Esophagus squamous epithelium (tissue), 5 donors: ENCODE measurements around the gene TBK1. TPM values are rescaled to one million over a fixed set of nuclear protein-coding genes. Genes with fewer than 3 reads are reported as not detected.

Source experiments
- DNase-seq: peaks from one replicate; lab custom pipeline; 2025; lab: John Stamatoyannopoulos, UW
- H3K27ac ChIP-seq, 4 donors: fragments of 200-600 bp; sonication (generic); one replicate each; pipeline ENCODE4 v1.5.1; 2016 to 2019; ENCODE audit warnings: mild to moderate bottlenecking in 1 of 4
- H3K27me3 ChIP-seq, 4 donors: fragments of 200-600 bp; sonication (generic); 1 replicate in 3 of 4; 2 replicates in 1 of 4; pipeline versions ENCODE4 v1.5.1 to v1.6.0; 2017 to 2021; ENCODE audit warnings: antibody characterized with exemption in 1 of 4
- H3K36me3 ChIP-seq, 3 donors: fragments of 200-600 bp; sonication (generic); one replicate each; pipeline ENCODE4 v1.5.1; 2016 to 2019
- H3K4me1 ChIP-seq, 3 donors: fragments of 200-600 bp; sonication (generic); one replicate each; pipeline ENCODE4 v1.5.1; 2017 to 2019
- H3K4me3 ChIP-seq, 4 donors: fragments of 200-600 bp; sonication (generic); 1 replicate in 3 of 4; 2 replicates in 1 of 4; pipeline ENCODE4 v1.5.1; 2016 to 2019; ENCODE audit warnings: mild to moderate bottlenecking in 2 of 4, moderate library complexity in 1 of 4
- H3K9me3 ChIP-seq, 3 donors: fragments of 200-600 bp; sonication (generic); one replicate each; pipeline ENCODE4 v1.5.1; 2016 to 2019
- POLR2A ChIP-seq, 4 donors: fragments of 450-650 bp; IDR thresholded peaks; one replicate each; pipeline ENCODE4 v1.6.1; 2017; ENCODE audit warnings: antibody characterized with exemption in 4 of 4, mild to moderate bottlenecking in 4 of 4, moderate library complexity in 3 of 4
- WGBS, 2 donors: methylation state at CpG; one replicate each; pipeline ENCODE4 v1.1.5; 2018; 5-methylcytosine and 5-hydroxymethylcytosine counted together
- intact Hi-C: fragments of 100-400 bp; cut with DNase I; formaldehyde crosslinking; loops from one replicate; pipeline ENCODE4 v1.15.0; 2022
- total RNA-seq, 4 donors: library from RNA; depleted of rRNA; stranded (reverse); fragments of >200 nt; gene quantifications; one replicate each; pipeline ENCODE4 v1.1.0, GENCODE V29; 2016
- TF ChIP-seq, protein P1 (sequence below), 6 experiments: fragments of 450-650 bp in 4 of 6; fragments of 200-600 bp in 2 of 6; sonication (generic) in 2 of 6; IDR thresholded peaks; one replicate each; pipeline ENCODE4 v1.5.1; 2016 to 2019; ENCODE audit warnings: antibody characterized with exemption in 6 of 6, mild to moderate bottlenecking in 4 of 6, moderate library complexity in 4 of 6
- donor health status: DM: yes; HTN: yes; CAD: no.

Gene TBK1
- total RNA-seq, 4 donors from 2014 or later: 12.5 to 25.7 (median 20.7) TPM

DNA sequence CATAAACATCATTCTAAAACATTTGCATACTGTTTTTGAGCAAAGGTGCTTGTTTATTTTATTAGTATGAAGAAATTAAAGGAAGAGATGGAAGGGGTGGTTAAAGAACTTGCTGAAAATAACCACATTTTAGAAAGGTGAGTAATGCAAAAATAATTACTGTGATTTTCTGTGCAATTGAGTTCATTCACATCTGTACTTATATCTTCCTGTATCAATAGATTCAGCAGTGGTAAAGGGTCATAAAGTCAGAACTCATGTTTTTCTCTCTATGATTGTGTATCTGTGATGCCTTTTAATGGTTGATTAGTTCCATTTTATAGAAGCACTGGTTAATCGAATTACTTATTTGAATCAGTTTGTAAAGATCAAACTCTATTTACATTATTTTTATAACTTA, 46.0 kb downstream of the TBK1 start:
- Histone ChIP-seq H3K9me3 (no peaks in the 10 kb centered on the region), H3K27me3 (no peaks in the 10 kb centered on the region), H3K27ac (no peak overlapping the region), H3K4me3 (no peak overlapping the region), H3K36me3 (peaks cover 4 to 98% (median 11%) of the 10 kb centered on the region in 3 donors), H3K4me1 (no peaks in the 10 kb centered on the region)
- 89 to 96% methylated on average over 1 of the region's 1 CpG for WGBS, 2 donors
- TF ChIP-seq, protein P1, sequence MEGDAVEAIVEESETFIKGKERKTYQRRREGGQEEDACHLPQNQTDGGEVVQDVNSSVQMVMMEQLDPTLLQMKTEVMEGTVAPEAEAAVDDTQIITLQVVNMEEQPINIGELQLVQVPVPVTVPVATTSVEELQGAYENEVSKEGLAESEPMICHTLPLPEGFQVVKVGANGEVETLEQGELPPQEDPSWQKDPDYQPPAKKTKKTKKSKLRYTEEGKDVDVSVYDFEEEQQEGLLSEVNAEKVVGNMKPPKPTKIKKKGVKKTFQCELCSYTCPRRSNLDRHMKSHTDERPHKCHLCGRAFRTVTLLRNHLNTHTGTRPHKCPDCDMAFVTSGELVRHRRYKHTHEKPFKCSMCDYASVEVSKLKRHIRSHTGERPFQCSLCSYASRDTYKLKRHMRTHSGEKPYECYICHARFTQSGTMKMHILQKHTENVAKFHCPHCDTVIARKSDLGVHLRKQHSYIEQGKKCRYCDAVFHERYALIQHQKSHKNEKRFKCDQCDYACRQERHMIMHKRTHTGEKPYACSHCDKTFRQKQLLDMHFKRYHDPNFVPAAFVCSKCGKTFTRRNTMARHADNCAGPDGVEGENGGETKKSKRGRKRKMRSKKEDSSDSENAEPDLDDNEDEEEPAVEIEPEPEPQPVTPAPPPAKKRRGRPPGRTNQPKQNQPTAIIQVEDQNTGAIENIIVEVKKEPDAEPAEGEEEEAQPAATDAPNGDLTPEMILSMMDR (IDR thresholded peaks at IDR 0.05): no peak
- no peak for TF ChIP-seq POLR2A (IDR thresholded peaks at IDR 0.05)
- intact Hi-C loops: no loop called here
- no peak for DNase-seq

DNA sequence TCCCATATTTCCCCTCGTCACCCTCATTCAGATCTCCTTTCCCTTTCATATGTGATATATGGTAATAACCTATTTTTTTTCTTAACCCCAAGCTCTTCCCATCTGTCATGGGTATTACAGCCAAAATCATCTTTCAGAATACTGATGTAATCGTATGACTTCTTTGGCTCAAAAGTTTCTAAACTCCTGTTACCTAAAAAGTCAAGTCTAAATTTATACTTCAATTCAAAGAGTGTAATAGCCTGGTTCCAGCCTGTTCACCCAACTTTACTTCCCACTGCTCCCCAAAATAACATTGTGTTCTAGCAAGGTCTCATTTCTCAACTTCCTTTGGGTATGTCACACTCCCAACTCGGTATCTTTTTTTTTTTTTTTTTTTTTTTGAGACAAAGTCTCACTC, 48.5 kb downstream of the TBK1 start:
- Histone ChIP-seq H3K4me1 (no peaks in the 10 kb centered on the region), H3K36me3 (peaks cover 0 to 74% (median 4%) of the 10 kb centered on the region in 3 donors), H3K27me3 (no peaks in the 10 kb centered on the region), H3K27ac (no peak overlapping the region), H3K9me3 (no peaks in the 10 kb centered on the region), H3K4me3 (no peak overlapping the region)
- 66 to 80% methylated on average over 3 of the region's 3 CpGs for WGBS, 2 donors
- TF ChIP-seq POLR2A (IDR thresholded peaks at IDR 0.05): no peak
- TF ChIP-seq, protein P1 (IDR thresholded peaks at IDR 0.05): no peak
- intact Hi-C loops: no loop called here
- no peak for DNase-seq

DNA sequence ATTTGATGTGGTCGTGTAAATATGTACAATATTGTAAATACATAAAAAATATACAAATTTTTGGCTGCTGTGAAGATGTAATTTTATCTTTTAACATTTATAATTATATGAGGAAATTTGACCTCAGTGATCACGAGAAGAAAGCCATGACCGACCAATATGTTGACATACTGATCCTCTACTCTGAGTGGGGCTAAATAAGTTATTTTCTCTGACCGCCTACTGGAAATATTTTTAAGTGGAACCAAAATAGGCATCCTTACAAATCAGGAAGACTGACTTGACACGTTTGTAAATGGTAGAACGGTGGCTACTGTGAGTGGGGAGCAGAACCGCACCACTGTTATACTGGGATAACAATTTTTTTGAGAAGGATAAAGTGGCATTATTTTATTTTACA, 49.6 kb downstream of the TBK1 start:
- H3K9me3 ChIP-seq: no peaks in the 10 kb centered on the region
- no peaks in the 10 kb centered on the region for H3K4me1 ChIP-seq
- peaks cover 0 to 63% (median 4%) of the 10 kb centered on the region in 3 donors for H3K36me3 ChIP-seq
- H3K27me3 ChIP-seq: no peaks in the 10 kb centered on the region
- TF ChIP-seq POLR2A (IDR thresholded peaks at IDR 0.05): no peak
- TF ChIP-seq, protein P1 (IDR thresholded peaks at IDR 0.05): no peak
- no peak overlapping the region for H3K4me3 ChIP-seq
- no peak overlapping the region for H3K27ac ChIP-seq
- no peak for DNase-seq
- intact Hi-C loops: no loop called here
- 79 to 92% methylated on average over 7 of the region's 7 CpGs for WGBS, 2 donors

DNA sequence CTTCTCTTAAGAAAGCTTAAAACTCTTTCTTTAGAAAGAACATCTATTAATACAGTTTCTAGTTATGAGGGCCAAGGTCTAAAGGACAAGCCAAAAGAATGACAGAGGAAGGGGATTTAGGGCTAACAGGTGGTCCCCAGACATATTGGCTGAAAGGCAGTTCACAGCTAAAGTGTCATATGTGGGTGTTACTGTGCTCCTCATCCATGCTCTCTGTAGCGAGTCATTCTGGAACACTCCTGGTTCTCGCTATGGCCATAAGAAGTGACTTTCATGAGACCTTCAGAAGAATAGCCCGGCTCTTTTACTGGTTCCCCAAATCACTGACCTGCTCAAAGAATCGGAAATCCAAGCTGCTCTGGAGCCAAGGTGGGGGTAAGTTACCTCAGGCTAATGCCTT, 55.0 kb downstream of the TBK1 start:
- H3K9me3 ChIP-seq: no peaks in the 10 kb centered on the region
- WGBS, 2 donors: 91 to 92% methylated on average over 4 of the region's 4 CpGs
- H3K27me3 ChIP-seq: no peaks in the 10 kb centered on the region

DNA sequence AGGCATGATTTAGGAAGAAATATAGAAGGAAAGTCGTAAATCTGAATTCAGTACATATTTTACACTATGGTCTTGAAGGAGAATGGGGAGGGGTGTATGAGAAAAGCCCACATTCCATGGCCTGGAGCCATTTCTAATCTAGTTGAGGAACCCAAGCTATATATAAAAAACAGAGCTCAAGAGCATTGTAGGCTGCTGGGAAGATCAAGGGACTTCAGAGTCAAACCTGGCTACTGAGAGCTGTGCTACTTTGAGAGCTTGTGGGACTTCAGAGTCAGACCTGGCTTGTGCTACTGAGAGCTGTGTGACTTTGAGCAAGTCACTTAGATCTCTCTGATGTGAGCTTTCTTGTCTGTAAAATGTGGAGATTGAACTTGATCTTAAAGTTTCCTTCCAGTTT, 58.7 kb downstream of the TBK1 start:
- DNase-seq: no peak
- TF ChIP-seq, protein P1 (IDR thresholded peaks at IDR 0.05): no peak
- no peak for TF ChIP-seq POLR2A (IDR thresholded peaks at IDR 0.05)
- no peaks in the 10 kb centered on the region for H3K27me3 ChIP-seq
- H3K9me3 ChIP-seq: no peaks in the 10 kb centered on the region
- H3K4me1 ChIP-seq: no peaks in the 10 kb centered on the region
- no peak overlapping the region for H3K4me3 ChIP-seq
- H3K36me3 ChIP-seq: no peaks in the 10 kb centered on the region
- intact Hi-C loops: no loop called here
- WGBS, 2 donors: 77 to 88% methylated on average over 1 of the region's 1 CpG
- H3K27ac ChIP-seq: no peak overlapping the region

More for the DNA sequence above, 55.0 kb downstream of the TBK1 start:
- Histone ChIP-seq H3K4me3 (no peak overlapping the region), H3K36me3 (peaks cover 0 to 8% (median 0%) of the 10 kb centered on the region in 3 donors), H3K27ac (no peak overlapping the region), H3K4me1 (no peaks in the 10 kb centered on the region)
- intact Hi-C loops: no loop called here
- no peak for TF ChIP-seq POLR2A (IDR thresholded peaks at IDR 0.05)
- TF ChIP-seq, protein P1 (IDR thresholded peaks at IDR 0.05): no peak
- DNase-seq: no peak
